GM12873 (cell line): ENCODE measurements around the gene OGFOD3.

Experiments
- TF ChIP-seq, protein P1 (sequence below): IDR thresholded peaks from 2 replicates; pipeline ENCODE4 v1.5.1; 2012; ENCODE audit warnings: low read depth, mild to moderate bottlenecking, moderate library complexity, low read length, control low read depth; ENCODE audit not compliant: insufficient read depth; ENCODE audit errors: missing control alignments

The OGFOD3 gene

DNA sequence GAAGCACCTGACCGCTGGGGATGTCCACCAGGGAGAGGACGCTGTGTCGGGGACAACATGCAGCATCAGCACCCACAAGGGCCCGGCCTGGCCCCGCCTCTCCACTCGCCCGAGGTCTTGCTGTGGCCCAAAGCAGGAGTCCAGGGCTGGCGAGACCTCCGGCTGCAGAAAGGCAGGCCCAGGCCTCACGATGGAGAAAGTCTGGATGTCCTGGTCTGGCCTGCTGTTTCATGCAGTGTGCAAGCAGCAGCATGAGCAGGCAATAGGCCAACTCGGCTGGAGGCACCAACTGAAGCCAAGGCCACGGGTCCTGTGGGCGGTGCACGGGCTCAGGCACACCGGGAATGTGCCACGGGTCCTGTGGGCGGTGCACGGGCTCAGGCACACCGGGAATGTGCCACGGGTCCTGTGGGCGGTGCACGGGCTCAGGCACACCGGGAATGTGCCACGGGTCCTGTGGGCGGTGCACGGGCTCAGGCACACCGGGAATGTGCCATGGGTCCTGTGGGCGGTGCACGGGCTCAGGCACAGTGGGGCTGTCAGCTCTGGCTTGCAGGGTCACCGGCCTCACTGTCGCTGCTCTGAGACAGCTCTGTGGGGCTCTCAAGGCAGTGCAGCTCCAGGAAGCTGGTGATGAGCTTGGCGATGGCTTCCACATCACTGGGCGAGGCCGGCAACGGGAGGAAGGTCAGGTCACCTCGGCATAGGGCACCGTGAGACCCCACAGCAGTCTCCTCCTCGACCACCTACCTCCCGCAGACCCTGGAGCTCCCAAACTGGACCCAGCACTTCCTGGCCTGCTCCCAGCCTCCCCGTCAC lies 25.3 kb upstream of the OGFOD3 start:
- TF ChIP-seq, protein P1, sequence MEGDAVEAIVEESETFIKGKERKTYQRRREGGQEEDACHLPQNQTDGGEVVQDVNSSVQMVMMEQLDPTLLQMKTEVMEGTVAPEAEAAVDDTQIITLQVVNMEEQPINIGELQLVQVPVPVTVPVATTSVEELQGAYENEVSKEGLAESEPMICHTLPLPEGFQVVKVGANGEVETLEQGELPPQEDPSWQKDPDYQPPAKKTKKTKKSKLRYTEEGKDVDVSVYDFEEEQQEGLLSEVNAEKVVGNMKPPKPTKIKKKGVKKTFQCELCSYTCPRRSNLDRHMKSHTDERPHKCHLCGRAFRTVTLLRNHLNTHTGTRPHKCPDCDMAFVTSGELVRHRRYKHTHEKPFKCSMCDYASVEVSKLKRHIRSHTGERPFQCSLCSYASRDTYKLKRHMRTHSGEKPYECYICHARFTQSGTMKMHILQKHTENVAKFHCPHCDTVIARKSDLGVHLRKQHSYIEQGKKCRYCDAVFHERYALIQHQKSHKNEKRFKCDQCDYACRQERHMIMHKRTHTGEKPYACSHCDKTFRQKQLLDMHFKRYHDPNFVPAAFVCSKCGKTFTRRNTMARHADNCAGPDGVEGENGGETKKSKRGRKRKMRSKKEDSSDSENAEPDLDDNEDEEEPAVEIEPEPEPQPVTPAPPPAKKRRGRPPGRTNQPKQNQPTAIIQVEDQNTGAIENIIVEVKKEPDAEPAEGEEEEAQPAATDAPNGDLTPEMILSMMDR: no peak

DNA sequence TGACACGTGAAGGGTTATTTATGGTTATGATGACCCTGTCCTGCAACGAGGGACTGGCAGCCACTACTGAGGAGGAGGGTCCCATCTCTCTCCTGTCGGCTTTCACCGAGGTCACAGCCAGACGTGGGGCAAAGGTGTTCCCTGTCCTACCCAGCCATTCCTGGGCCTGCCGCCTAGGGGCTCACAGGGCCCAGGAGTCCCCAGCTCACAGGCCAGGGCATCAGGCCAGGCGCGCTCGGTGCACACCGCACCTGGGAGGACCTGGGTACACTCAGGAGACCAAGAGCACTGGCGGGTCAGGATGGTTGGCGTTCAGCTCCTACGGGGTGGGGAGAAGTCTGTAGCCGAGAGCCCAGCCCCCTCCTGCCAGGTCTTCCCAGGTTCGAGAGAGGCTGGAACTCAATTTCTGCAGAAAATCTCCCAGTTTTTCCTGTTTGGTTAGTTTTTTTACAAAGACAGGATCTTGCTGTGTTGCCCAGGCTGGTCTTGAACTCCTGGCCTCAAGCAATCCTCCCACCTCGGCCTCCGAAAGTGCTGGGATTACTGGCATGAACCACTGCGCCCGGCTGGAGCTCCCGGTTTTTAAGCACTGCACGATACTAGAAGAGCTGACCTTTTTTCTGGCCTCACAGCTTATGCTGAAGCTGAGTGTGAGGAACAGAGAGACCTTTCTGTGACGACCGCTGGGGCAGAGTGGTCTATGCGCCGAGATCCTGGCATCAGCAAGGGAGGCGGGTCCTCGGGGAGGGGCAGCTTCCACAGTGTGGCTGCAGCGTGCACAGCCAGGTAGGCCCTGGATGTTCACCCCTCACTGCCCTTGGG lies 24.5 kb upstream of the OGFOD3 start:
- TF ChIP-seq, protein P1: no peak

DNA sequence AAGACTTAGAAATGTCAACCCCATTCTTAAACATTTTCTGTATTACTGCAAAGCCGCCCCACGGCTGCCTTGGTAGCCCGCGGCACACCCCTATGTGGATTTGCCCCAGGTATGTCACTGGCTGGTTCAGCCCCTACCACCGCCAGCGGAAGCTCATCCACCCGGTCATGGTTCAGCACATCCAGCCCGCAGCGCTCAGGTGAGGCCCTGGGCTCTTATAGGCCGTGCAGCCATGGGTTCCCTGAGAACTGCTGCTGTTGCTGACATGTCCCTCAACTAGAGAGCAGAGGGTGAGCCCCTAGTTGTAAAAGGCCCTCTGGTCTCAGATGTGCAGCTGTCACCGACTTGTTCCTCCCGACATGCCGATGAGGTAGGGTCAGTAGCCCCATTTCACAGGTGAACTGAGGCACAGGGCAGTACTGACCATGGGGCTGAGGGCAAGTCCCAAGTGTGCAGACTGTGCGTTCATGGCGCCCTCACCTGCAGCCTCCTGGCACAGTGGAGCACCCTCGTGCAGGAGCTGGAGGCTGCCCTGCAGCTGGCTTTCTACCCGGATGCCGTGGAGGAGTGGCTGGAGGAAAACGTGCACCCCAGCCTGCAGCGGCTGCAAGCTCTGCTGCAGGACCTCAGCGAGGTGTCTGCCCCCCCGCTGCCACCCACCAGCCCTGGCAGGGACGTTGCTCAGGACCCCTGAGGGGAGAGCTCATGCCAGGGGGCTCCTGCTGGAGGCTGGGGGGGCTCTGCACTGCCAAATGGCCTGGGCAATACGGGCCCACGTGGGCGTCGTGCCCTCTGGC lies 23.5 kb upstream of the OGFOD3 start:
- TF ChIP-seq, protein P1: no peak

DNA sequence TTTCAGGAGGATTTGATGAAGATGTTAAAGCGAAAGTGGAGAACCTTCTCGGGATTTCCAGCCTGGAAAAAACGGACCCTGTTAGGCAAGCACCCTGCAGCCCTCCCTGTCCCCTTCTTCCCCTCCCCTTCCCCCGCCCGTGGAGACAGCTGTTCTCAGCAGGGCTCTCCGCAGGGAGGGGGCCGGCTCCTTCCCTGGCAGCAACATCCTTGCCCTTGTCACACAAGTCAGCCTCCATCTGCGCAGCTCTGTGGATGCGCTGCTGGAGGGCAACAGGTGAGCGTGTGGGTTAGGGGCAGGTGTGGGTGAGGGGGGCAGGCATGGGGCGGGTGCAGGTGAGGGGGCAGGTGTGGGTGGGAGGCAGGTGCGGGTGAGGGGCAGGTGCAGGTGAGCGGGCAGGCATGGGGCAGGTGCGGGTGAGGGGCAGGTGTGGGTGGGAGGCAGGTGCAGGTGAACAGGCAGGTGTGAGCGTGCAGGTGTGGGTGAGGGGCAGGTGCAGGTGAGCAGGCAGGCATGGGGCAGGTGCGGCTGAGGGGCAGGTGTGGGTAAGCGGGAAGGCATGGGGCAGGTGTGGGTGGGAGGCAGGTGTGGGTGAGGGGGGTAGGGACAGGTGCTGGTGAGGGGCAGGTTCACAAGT lies 22.7 kb upstream of the OGFOD3 start:
- TF ChIP-seq, protein P1: no peak

GRCh38 chr17:82440469-82440981 lies 22.1 kb upstream of the OGFOD3 start:
- TF ChIP-seq, protein P1: no peak

GRCh38 chr17:82439829-82440365 lies 21.5 kb upstream of the OGFOD3 start:
- TF ChIP-seq, protein P1: no peak
